Right lobe of liver (tissue), 6 donors: Measurements from ENCODE around the gene ACOX3. TPM values are rescaled to one million over a fixed set of nuclear protein-coding genes. Genes with fewer than 3 reads are reported as not detected.

Source experiments
- ATAC-seq, 4 donors: fragments of 200-7000 bp; cut with Tn5 transposase; one replicate each; pipeline ENCODE4 v1.9.1; 2020; ENCODE audit warnings: mild to moderate bottlenecking in 4 of 4, moderate library complexity in 4 of 4
- DNase-seq, 3 donors: peaks; one replicate each; pipeline ENCODE4 v3.0.0-alpha.2; 2020
- H3K27ac ChIP-seq, 3 donors: fragments of 200-600 bp; one replicate each; pipeline ENCODE4 v1.8.0; 2022
- H3K27me3 ChIP-seq, 2 donors: fragments of 200-600 bp; one replicate each; pipeline ENCODE4 v1.8.0; 2022
- H3K36me3 ChIP-seq, 4 donors: fragments of 200-600 bp; sonication (generic) in 1 of 4; one replicate each; pipeline versions ENCODE4 v1.5.1 to v1.8.0; 2017 to 2022; ENCODE audit warnings: control low read depth in 1 of 4
- H3K4me1 ChIP-seq, 4 donors: fragments of 200-600 bp; sonication (generic) in 1 of 4; one replicate each; pipeline versions ENCODE4 v1.5.1 to v1.8.0; 2017 to 2022; ENCODE audit warnings: control low read depth in 1 of 4
- H3K4me3 ChIP-seq, 3 donors: fragments of 200-600 bp; one replicate each; pipeline ENCODE4 v1.8.0; 2022
- H3K9me3 ChIP-seq, 4 donors: fragments of 200-600 bp; sonication (generic) in 1 of 4; one replicate each; pipeline versions ENCODE4 v1.5.1 to v1.8.0; 2017 to 2022; ENCODE audit warnings: control low read depth in 1 of 4
- POLR2A ChIP-seq: fragments of 450-650 bp; IDR thresholded peaks from one replicate; pipeline ENCODE4 v1.6.1; 2017; ENCODE audit warnings: antibody characterized with exemption, mild to moderate bottlenecking
- WGBS: methylation state at CpG from one replicate; pipeline ENCODE4 v1.1.6; 2018; ENCODE audit warnings: low coverage, low lambda C conversion rate; ENCODE audit not compliant: insufficient coverage; ENCODE audit errors: missing lambda C conversion rate; 5-methylcytosine and 5-hydroxymethylcytosine counted together
- intact Hi-C, 2 donors: fragments of 100-400 bp; cut with DNase I; formaldehyde crosslinking; loops; one replicate each; pipeline versions ENCODE4 v1.11.2 to v1.14.1; 2022
- total RNA-seq, 6 experiments: library from RNA; depleted of rRNA in 2 of 6; stranded (reverse); fragments of >200 nt in 2 of 6; fragmentation: NEBNext Ultra II Directional in 3 of 6; extraction: Animal tissue kit (Norgen Biotek cat#: 25700) in 3 of 6; gene quantifications; one replicate each; pipeline versions ENCODE4 v1.1.0 to v1.2.4, GENCODE V29; 2016 to 2023
- TF ChIP-seq, protein P1 (sequence below), 4 donors: fragments of 200-600 bp in 3 of 4; fragments of 450-650 bp in 1 of 4; IDR thresholded peaks; one replicate each; pipeline versions ENCODE4 v1.5.1 to v1.8.0; 2016 to 2022; ENCODE audit warnings: antibody characterized with exemption in 4 of 4, mild to moderate bottlenecking in 2 of 4
- donor health status: DM: no; HTN: yes; CAD: no.
- donor health status: DM: no; HTN: no; CAD: no.
- donor health status: DM: no; HTN: no; CAD: no.
- donor health status: DM: no; HTN: yes; CAD: no.
- donor health status: DM: no; HTN: yes; CAD: no.

The ACOX3 gene
- total RNA-seq, 6 experiments from 2014 or later = 18.5 to 36.9 (median 21.9) TPM

GRCh38 chr4:8320386-8320750, 120.2 kb downstream of the ACOX3 start:
- no peaks in the 10 kb centered on the region for H3K9me3 ChIP-seq
- 60% methylated on average over 1 of the region's 2 CpGs for WGBS
- ATAC-seq (peak in 3 of 4 donors; percentile 14 to 43 (median 18)), DNase-seq (peak in 1 of 3 donors; percentile 40)
- TF ChIP-seq, protein P1, sequence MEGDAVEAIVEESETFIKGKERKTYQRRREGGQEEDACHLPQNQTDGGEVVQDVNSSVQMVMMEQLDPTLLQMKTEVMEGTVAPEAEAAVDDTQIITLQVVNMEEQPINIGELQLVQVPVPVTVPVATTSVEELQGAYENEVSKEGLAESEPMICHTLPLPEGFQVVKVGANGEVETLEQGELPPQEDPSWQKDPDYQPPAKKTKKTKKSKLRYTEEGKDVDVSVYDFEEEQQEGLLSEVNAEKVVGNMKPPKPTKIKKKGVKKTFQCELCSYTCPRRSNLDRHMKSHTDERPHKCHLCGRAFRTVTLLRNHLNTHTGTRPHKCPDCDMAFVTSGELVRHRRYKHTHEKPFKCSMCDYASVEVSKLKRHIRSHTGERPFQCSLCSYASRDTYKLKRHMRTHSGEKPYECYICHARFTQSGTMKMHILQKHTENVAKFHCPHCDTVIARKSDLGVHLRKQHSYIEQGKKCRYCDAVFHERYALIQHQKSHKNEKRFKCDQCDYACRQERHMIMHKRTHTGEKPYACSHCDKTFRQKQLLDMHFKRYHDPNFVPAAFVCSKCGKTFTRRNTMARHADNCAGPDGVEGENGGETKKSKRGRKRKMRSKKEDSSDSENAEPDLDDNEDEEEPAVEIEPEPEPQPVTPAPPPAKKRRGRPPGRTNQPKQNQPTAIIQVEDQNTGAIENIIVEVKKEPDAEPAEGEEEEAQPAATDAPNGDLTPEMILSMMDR (IDR thresholded peaks at IDR 0.05) = no peak
- TF ChIP-seq POLR2A = no peak
- intact Hi-C loops = no loop called here
- H3K27me3 ChIP-seq = no peaks in the 10 kb centered on the region
- no peaks in the 10 kb centered on the region for H3K4me1 ChIP-seq
- H3K4me3 ChIP-seq = no peak overlapping the region
- H3K27ac ChIP-seq = no peak overlapping the region
- H3K36me3 ChIP-seq = no peaks in the 10 kb centered on the region

GRCh38 chr4:8319731-8320385, 120.7 kb downstream of the ACOX3 start:
- intact Hi-C loops = no loop called here
- no peak overlapping the region for H3K27ac ChIP-seq
- ATAC-seq = peak; percentile 39 to 57 (median 55)

GRCh38 chr4:8319061-8319460, 121.5 kb downstream of the ACOX3 start:
- no peaks in the 10 kb centered on the region for H3K9me3 ChIP-seq
- intact Hi-C loops = no loop called here
- ATAC-seq (no peak), DNase-seq (peak in 1 of 3 donors; percentile 13)
- no peak overlapping the region for H3K27ac ChIP-seq
- no peak overlapping the region for H3K4me3 ChIP-seq
- H3K4me1 ChIP-seq = no peaks in the 10 kb centered on the region
- H3K27me3 ChIP-seq = no peaks in the 10 kb centered on the region
- no peak for TF ChIP-seq POLR2A
- TF ChIP-seq, protein P1 (IDR thresholded peaks at IDR 0.05) = no peak
- WGBS = 80% methylated on average over 1 of the region's 6 CpGs
- no peaks in the 10 kb centered on the region for H3K36me3 ChIP-seq

More at GRCh38 chr4:8319731-8320385, 120.7 kb downstream of the ACOX3 start:
- 50% methylated on average over 8 of the region's 13 CpGs for WGBS
- no peaks in the 10 kb centered on the region for H3K36me3 ChIP-seq
- no peak for TF ChIP-seq POLR2A
- TF ChIP-seq, protein P1 (IDR thresholded peaks at IDR 0.05) = no peak
- H3K9me3 ChIP-seq = no peaks in the 10 kb centered on the region
- no peaks in the 10 kb centered on the region for H3K27me3 ChIP-seq
- DNase-seq = peak in 1 of 3 donors; percentile 51
- no peak overlapping the region for H3K4me3 ChIP-seq
- H3K4me1 ChIP-seq = no peaks in the 10 kb centered on the region

- no peaks in the 10 kb centered on the region for H3K36me3 ChIP-seq
- no peaks in the 10 kb centered on the region for H3K4me1 ChIP-seq
- H3K27me3 ChIP-seq = no peaks in the 10 kb centered on the region
- TF ChIP-seq POLR2A = no peak
- TF ChIP-seq, protein P1 (IDR thresholded peaks at IDR 0.05) = no peak
- intact Hi-C loops = no loop called here
- DNase-seq (no peak), ATAC-seq (no peak)
- H3K4me3 ChIP-seq = no peak overlapping the region
- H3K27ac ChIP-seq = no peak overlapping the region
- no peaks in the 10 kb centered on the region for H3K9me3 ChIP-seq
- WGBS = 81% methylated on average over 6 of the region's 7 CpGs
These were observed 122.0 kb downstream of the ACOX3 start for GRCh38 chr4:8318509-8318908.
